Rectal smooth muscle tissue (tissue), 1 donor: ENCODE results near the gene CUL9.
A peak's percentile ranks its signal among the peaks of the same experiment; 100 is the strongest.

Source experiments
- H3K27ac ChIP-seq: one replicate; pipeline ENCODE4 v1.7.0; 2013; ENCODE audit warnings: low read depth, low read length, inconsistent platforms
- H3K27me3 ChIP-seq: one replicate; pipeline ENCODE4 v1.7.0; 2013; ENCODE audit warnings: low read length; ENCODE audit not compliant: control insufficient read depth, insufficient read depth
- H3K36me3 ChIP-seq: one replicate; pipeline ENCODE4 v1.7.0; 2013; ENCODE audit warnings: low read length; ENCODE audit not compliant: control insufficient read depth, insufficient read depth
- H3K4me1 ChIP-seq: one replicate; pipeline ENCODE4 v1.7.0; 2013; ENCODE audit warnings: low read length; ENCODE audit not compliant: control insufficient read depth, insufficient read depth
- H3K4me3 ChIP-seq: one replicate; pipeline ENCODE4 v1.7.0; 2013; ENCODE audit warnings: low read length
- H3K9ac ChIP-seq: one replicate; pipeline ENCODE4 v1.7.0; 2013; ENCODE audit warnings: low read length

Gene CUL9

DNA sequence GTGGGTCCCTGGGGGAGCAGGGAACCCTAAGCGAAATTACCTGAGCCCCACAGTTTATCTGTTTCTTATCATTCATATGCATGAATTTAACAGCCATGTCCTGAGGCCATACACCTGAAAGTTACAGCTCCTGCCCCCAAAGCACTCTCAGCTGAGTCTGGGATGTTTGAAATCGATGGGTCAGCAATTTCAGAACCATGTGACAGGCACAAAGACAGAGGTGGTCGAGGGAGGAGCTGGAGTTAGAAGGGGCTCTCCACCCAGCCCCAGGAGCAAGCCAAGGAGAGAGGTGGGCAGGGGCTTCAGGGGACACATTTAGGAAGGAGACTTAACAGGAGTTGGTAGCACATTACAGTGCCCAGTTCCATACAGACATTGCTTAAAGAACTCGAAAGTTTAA is 76.2 kb downstream of the CUL9 start:
- Histone ChIP-seq H3K4me1 (no peaks in the 10 kb centered on the region), H3K27me3 (no peaks in the 10 kb centered on the region), H3K9ac (no peak overlapping the region), H3K4me3 (no peak overlapping the region), H3K27ac (no peak overlapping the region), H3K36me3 (no peaks in the 10 kb centered on the region)

- H3K27me3 ChIP-seq = no peaks in the 10 kb centered on the region
- H3K4me1 ChIP-seq = no peaks in the 10 kb centered on the region
- no peak overlapping the region for H3K9ac ChIP-seq
- no peak overlapping the region for H3K4me3 ChIP-seq
- no peaks in the 10 kb centered on the region for H3K36me3 ChIP-seq
- H3K27ac ChIP-seq = no peak overlapping the region
These were observed 77.1 kb downstream of the CUL9 start for GRCh38 chr6:43258807-43259686.

- Histone ChIP-seq H3K27ac (no peak overlapping the region), H3K27me3 (no peaks in the 10 kb centered on the region), H3K4me3 (no peak overlapping the region), H3K9ac (no peak overlapping the region), H3K36me3 (no peaks in the 10 kb centered on the region), H3K4me1 (no peaks in the 10 kb centered on the region)
These were observed 78.8 kb downstream of the CUL9 start for GRCh38 chr6:43260791-43261190.

- H3K9ac ChIP-seq = no peak overlapping the region
- H3K36me3 ChIP-seq = no peaks in the 10 kb centered on the region
- no peaks in the 10 kb centered on the region for H3K27me3 ChIP-seq
- H3K4me3 ChIP-seq = no peak overlapping the region
- no peaks in the 10 kb centered on the region for H3K4me1 ChIP-seq
- H3K27ac ChIP-seq = no peak overlapping the region
These were observed 79.2 kb downstream of the CUL9 start for GRCh38 chr6:43261198-43261597.

- Histone ChIP-seq H3K4me3 (no peak overlapping the region), H3K27ac (no peak overlapping the region), H3K27me3 (no peaks in the 10 kb centered on the region), H3K4me1 (no peaks in the 10 kb centered on the region), H3K9ac (no peak overlapping the region), H3K36me3 (no peaks in the 10 kb centered on the region)
These were observed 80.2 kb downstream of the CUL9 start for GRCh38 chr6:43262000-43262779.

DNA sequence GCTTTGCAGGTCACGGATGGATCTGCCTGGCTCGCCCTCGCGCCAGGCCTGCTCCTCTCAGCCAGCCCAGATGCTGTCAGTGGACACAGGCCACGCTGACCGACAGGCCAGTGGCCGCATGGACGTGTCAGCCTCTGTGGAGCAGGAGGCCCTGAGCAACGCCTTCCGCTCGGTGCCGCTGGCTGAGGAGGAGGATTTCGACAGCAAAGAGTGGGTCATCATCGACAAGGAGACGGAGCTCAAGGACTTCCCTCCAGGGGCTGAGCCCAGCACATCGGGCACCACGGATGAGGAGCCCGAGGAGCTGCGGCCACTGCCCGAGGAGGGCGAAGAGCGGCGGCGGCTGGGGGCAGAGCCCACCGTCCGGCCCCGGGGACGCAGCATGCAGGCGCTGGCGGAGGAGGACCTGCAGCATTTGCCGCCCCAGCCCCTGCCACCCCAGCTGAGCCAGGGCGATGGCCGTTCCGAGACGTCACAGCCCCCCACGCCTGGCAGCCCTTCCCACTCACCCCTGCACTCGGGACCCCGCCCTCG is 80.9 kb downstream of the CUL9 start:
- Histone ChIP-seq H3K4me3 (no peak overlapping the region), H3K9ac (no peak overlapping the region), H3K4me1 (no peaks in the 10 kb centered on the region), H3K27ac (no peak overlapping the region), H3K27me3 (no peaks in the 10 kb centered on the region), H3K36me3 (no peaks in the 10 kb centered on the region)

DNA sequence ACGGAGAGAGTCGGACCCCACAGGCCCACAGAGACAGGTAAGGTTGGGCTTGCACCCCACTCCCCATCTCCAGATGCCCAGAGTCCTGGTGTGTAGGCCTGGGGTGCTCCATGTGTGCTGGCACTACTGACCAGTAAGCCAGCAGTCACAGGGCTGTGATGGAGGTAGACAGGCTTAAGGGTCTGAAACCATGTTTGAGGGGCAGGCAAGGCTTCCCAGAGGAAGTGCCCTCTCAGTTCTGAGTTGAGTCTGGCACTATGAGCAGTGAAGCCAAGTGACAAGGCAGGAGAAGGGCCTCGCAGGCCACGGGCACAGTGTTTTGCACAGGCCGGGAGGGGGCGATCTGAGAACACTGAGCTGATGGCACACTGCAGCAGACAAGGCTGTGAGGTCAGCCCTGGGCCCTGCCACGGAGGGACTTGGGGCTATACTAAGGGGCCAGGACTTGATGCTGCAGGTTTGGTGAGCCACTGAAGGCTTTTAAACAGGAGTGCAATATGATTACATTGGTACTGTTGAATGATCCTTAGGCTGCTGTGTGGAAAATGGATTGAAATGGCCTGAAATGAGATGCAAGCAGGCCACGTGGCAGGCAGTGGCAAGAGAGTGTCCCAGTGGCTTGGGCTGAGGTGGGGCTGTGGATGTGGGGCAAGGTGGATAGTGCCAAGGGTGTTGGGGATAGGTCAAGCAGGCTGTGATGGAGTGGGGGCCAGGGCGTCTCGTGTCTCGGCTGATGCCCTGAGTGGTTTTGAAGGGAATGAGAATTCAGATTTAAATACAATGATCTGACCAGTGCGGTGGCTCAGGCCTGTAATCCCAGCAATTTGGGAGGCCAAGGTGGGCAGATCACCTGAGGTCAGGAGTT is 81.5 kb downstream of the CUL9 start:
- Histone ChIP-seq H3K9ac (no peak overlapping the region), H3K27ac (no peak overlapping the region), H3K36me3 (no peaks in the 10 kb centered on the region), H3K27me3 (no peaks in the 10 kb centered on the region), H3K4me1 (peaks cover 4% of the 10 kb centered on the region), H3K4me3 (no peak overlapping the region)

GRCh38 chr6:43264599-43265145 is 82.7 kb downstream of the CUL9 start:
- H3K4me1 ChIP-seq = peaks cover 14% of the 10 kb centered on the region

DNA sequence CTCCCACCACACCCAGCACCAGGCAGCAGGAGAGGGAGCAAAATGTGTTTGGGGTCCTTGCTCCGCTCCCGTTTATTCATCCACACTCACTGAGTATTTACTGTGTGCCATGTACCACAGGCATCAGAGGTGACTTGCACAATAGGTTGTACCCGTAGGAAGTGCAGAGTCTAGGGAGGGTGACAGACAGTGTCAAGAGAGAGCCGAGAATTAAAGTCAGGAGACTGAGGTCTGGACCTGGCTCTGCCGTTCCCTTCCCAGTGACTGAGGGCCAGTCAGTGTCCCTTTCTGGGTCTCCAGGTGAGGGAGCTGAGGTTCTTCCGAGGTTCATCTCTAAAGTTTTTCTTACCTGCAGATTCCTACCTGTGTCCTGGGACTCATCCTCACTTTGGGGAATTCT is 83.6 kb downstream of the CUL9 start:
- no peak overlapping the region for H3K4me3 ChIP-seq
- H3K9ac ChIP-seq = no peak overlapping the region
- peaks cover 14% of the 10 kb centered on the region for H3K4me1 ChIP-seq
- H3K36me3 ChIP-seq = no peaks in the 10 kb centered on the region
- no peak overlapping the region for H3K27ac ChIP-seq
- H3K27me3 ChIP-seq = no peaks in the 10 kb centered on the region

More at GRCh38 chr6:43264599-43265145, 82.7 kb downstream of the CUL9 start:
- H3K27me3 ChIP-seq = no peaks in the 10 kb centered on the region
- no peak overlapping the region for H3K9ac ChIP-seq
- H3K36me3 ChIP-seq = no peaks in the 10 kb centered on the region
- no peak overlapping the region for H3K4me3 ChIP-seq
- no peak overlapping the region for H3K27ac ChIP-seq

DNA sequence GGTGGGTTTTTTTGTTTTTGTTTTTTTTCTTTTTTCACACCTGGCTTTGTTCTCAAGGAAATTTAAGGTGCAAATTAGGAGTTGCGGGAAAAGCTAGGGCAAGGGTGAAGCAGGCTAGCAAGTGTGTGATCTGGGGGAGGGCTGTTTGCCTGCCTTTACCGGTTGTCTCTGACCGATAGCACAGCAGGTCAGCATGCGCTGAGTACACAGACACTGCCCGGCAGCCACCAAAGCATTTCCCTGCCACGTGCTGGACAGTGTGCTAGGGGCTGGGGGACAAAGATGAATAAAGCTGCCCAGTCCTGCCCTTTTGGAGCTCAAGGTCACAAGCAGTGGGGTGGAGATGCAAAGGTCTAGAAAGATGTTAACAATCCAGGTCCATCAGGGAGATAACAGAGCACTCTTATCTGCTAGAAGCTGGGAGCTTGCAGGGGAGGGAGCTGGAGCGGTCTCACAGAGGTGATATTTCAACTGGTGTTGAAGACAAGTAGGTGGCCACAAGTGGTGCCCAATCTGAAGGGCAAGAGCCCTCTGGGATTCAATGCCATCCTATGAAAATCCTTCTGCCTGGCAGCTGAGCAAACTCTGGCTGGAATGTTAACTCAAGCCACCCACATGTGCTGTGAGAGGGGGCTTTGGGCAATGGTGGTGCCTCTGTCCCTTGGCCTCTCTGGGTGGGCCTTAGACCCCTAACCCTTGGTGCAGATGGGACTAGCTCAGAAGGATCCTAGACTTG is 85.8 kb downstream of the CUL9 start:
- H3K4me3 ChIP-seq = no peak overlapping the region
- peaks cover 14% of the 10 kb centered on the region for H3K4me1 ChIP-seq
- no peaks in the 10 kb centered on the region for H3K27me3 ChIP-seq
- no peak overlapping the region for H3K9ac ChIP-seq
- peak overlapping the region; percentile 74 for H3K27ac ChIP-seq
- H3K36me3 ChIP-seq = no peaks in the 10 kb centered on the region

- Histone ChIP-seq H3K27me3 (no peaks in the 10 kb centered on the region), H3K27ac (peak overlapping the region; percentile 74), H3K4me3 (no peak overlapping the region), H3K36me3 (no peaks in the 10 kb centered on the region), H3K4me1 (peaks cover 14% of the 10 kb centered on the region), H3K9ac (no peak overlapping the region)
These were observed 86.3 kb downstream of the CUL9 start for GRCh38 chr6:43268355-43268700.
